ENCODE results near the gene ZBTB16.

GRCh38 chr11:114109206-114110090 is 49.9 kb downstream of the ZBTB16 start:
- no peak for TF ChIP-seq POLR2A (IDR thresholded peaks at IDR 0.05; ENCODE audit: low read depth, low read length)
- no peak for TF ChIP-seq CTCF (conservative IDR thresholded peaks at IDR 0.05; ENCODE audit: low read depth, low read length)
- no peak for TF ChIP-seq FOS (IDR thresholded peaks at IDR 0.05; ENCODE audit: low read depth, low read length)
- TF ChIP-seq MAZ (IDR thresholded peaks at IDR 0.05; ENCODE audit: borderline replicate concordance, low read depth, low read length), result no peak
- TF ChIP-seq CHD1 (IDR thresholded peaks at IDR 0.05; ENCODE audit: low read depth, low read length), result no peak
- TF ChIP-seq SMC3 (IDR thresholded peaks at IDR 0.05; ENCODE audit: low read depth, low read length), result no peak
- no peak for TF ChIP-seq CEBPB (IDR thresholded peaks at IDR 0.05; ENCODE audit: low read depth, low read length)
- no peak for TF ChIP-seq RFX5 (IDR thresholded peaks at IDR 0.05; ENCODE audit: low read depth, low read length)
- TF ChIP-seq RAD21 (IDR thresholded peaks at IDR 0.05; ENCODE audit: low read length), result no peak
- no peak for TF ChIP-seq RCOR1 (IDR thresholded peaks at IDR 0.05; ENCODE audit: insufficient replicate concordance, low read length)
- TF ChIP-seq MAFK (IDR thresholded peaks at IDR 0.05; ENCODE audit: low read depth, low read length), result no peak
- TF ChIP-seq MXI1 (IDR thresholded peaks at IDR 0.05; ENCODE audit: borderline replicate concordance, low read depth, low read length), result no peak
- TF ChIP-seq ELK1 (IDR thresholded peaks at IDR 0.05; ENCODE audit: borderline replicate concordance, low read depth, low read length), result no peak

Data from IMR-90 (cell line).